Measurements from ENCODE around the gene SDCBP2. TPM values are rescaled to one million over a fixed set of nuclear protein-coding genes. Genes with fewer than 3 reads are reported as not detected.

The SDCBP2 gene
- total and polyA plus RNA-seq, 2 experiments from 2014 or later: 3.2 to 5.3 TPM

- H3K27me3 Mint-ChIP-seq (ENCODE audit: insufficient read depth, low read depth, poor library complexity): peaks cover 8% of the 10 kb centered on the region
Measured at GRCh38 chr20:1335961-1336698, 7.2 kb upstream of the SDCBP2 start.

More at GRCh38 chr20:1335961-1336698, 7.2 kb upstream of the SDCBP2 start:
- Histone ChIP-seq H3K27ac (ENCODE audit: low read depth) (0 out of 2 replicates have a peak overlapping the region, but pooled peaks have one; percentile 45), H3K27me3 (ENCODE audit: insufficient read depth) (no peaks in the 10 kb centered on the region; the same call in 1 of the 2 replicates), H3K4me3 (no peak overlapping the region), H3F3A (replicated peaks; ENCODE audit: low read depth) (no peaks in the 10 kb centered on the region), H4K20me1 (replicated peaks; ENCODE audit: insufficient read depth) (peaks cover 15% of the 10 kb centered on the region), H3K79me2 (replicated peaks; ENCODE audit: insufficient read depth) (0 out of 2 replicates have a peak, but pooled peaks cover 5% of the 10 kb centered on the region), H3K4me1 (ENCODE audit: insufficient read depth) (no peaks in the 10 kb centered on the region), H2AFZ (no peak overlapping the region), H3K9me2 (ENCODE audit: insufficient read depth) (no peaks in the 10 kb centered on the region), H3K4me2 (no peak overlapping the region), H3K36me3 (ENCODE audit: insufficient read depth) (no peaks in the 10 kb centered on the region)
- DNase-seq (ENCODE audit: low spot score) (no peak), ATAC-seq (no peak)
- Mint-ChIP-seq H3K4me1 (peaks cover 16% of the 10 kb centered on the region), H3K36me3 (ENCODE audit: low read depth) (peaks cover 23% of the 10 kb centered on the region; the same call in 2 of the 3 replicates), H3K9me3 (no peaks in the 10 kb centered on the region), H3K4me3 (no peak overlapping the region), H3K27ac (no peak overlapping the region)
- TF ChIP-seq EZH2phosphoT487 (IDR thresholded peaks at IDR 0.05; ENCODE audit: unreplicated experiment) (no peak), ZNF114 (CRISPR knock-in tag; IDR thresholded peaks at IDR 0.05) (no peak), ETS1 (IDR thresholded peaks at IDR 0.05) (no peak), STAT1 (IDR thresholded peaks at IDR 0.05; ENCODE audit: unreplicated experiment) (no peak), NANOG (IDR thresholded peaks at IDR 0.05; ENCODE audit: borderline replicate concordance) (no peak), CREB1 (CRISPR knock-in tag; IDR thresholded peaks at IDR 0.05; ENCODE audit: low read depth) (no peak), REST (IDR thresholded peaks at IDR 0.05; ENCODE audit: unreplicated experiment) (no peak)

Data from GM23338 (cell line).